Stimulated activated naive B cell treated with anti-CD40 and anti-IgM and Interleukin-4, amounts not matched to agents 10 μg/mL and 1 μg/mL and 100 μg/mL, for 72 hours (primary cell): ENCODE results near the gene CKM.
"Not testable (repeated sequence)": the region's sequence is repeated elsewhere in the genome, so short reads cannot be mapped to it uniquely, and the experiment has no call there.

Experiments used
- ATAC-seq, 2 donors: fragments of 150-1000 bp; cut with Tn5 transposase; replicated peaks; 2 replicates each; pipeline ENCODE4 v1.10.0; 2021; ENCODE audit warnings: moderate library complexity in 1 of 2
- DNase-seq: peaks from one replicate; pipeline ENCODE4 v3.0.0; 2021
- H3K27ac Mint-ChIP-seq: one replicate; pipeline ENCODE4 v1.8.0; 2022; ENCODE audit warnings: mild to moderate bottlenecking, mixed read lengths
- H3K27me3 Mint-ChIP-seq, 2 donors: one replicate each; pipeline ENCODE4 v1.8.0; 2022; ENCODE audit warnings: mixed read lengths in 2 of 2
- H3K36me3 Mint-ChIP-seq, 2 donors: one replicate each; pipeline ENCODE4 v1.8.0; 2022; ENCODE audit warnings: mixed read lengths in 2 of 2, mild to moderate bottlenecking in 1 of 2
- H3K4me1 Mint-ChIP-seq, 2 donors: one replicate each; pipeline ENCODE4 v1.8.0; 2022; ENCODE audit warnings: mixed read lengths in 2 of 2, mild to moderate bottlenecking in 1 of 2
- H3K4me3 Mint-ChIP-seq, 2 donors: one replicate each; pipeline ENCODE4 v1.8.0; 2022; ENCODE audit warnings: mild to moderate bottlenecking in 2 of 2, mixed read lengths in 2 of 2, moderate library complexity in 1 of 2
- H3K9me3 Mint-ChIP-seq, 2 donors: one replicate each; pipeline ENCODE4 v1.8.0; 2022; ENCODE audit warnings: mixed read lengths in 2 of 2, mild to moderate bottlenecking in 1 of 2

Gene CKM

GRCh38 chr19:45321848-45322247 is 827 bp downstream of the CKM start:
- peaks cover 4 to 14% of the 10 kb centered on the region in 2 donors for H3K4me1 Mint-ChIP-seq
- H3K4me3 Mint-ChIP-seq = no peak overlapping the region
- peaks cover 52 to 61% of the 10 kb centered on the region in 2 donors for H3K27me3 Mint-ChIP-seq
- no peak overlapping the region for H3K27ac Mint-ChIP-seq
- H3K9me3 Mint-ChIP-seq = no peaks in the 10 kb centered on the region
- peaks cover 0 to 3% of the 10 kb centered on the region in 2 donors for H3K36me3 Mint-ChIP-seq
- ATAC-seq = no peak
- DNase-seq = no peak

- Mint-ChIP-seq H3K27me3 (peaks cover 55 to 67% of the 10 kb centered on the region in 2 donors), H3K36me3 (peaks cover 0 to 3% of the 10 kb centered on the region in 2 donors), H3K27ac (no peak overlapping the region), H3K4me1 (peaks cover under 1 to 9% of the 10 kb centered on the region in 2 donors), H3K4me3 (no peak overlapping the region), H3K9me3 (no peaks in the 10 kb centered on the region)
- ATAC-seq = no peak
- DNase-seq = no peak
These were observed 1.5 kb downstream of the CKM start for GRCh38 chr19:45320997-45321775.

GRCh38 chr19:45315304-45315703 is 7.4 kb downstream of the CKM start:
- Mint-ChIP-seq H3K36me3 (peaks cover 0 to 3% of the 10 kb centered on the region in 2 donors), H3K27ac (no peak overlapping the region), H3K4me3 (no peak overlapping the region), H3K27me3 (peaks cover 39 to 66% of the 10 kb centered on the region in 2 donors), H3K9me3 (no peaks in the 10 kb centered on the region), H3K4me1 (no peaks in the 10 kb centered on the region)
- ATAC-seq (no peak), DNase-seq (no peak)

- Mint-ChIP-seq H3K27ac (no peak overlapping the region), H3K9me3 (no peaks in the 10 kb centered on the region), H3K4me3 (peak overlapping the region in 1 of 2 donors; percentile 28), H3K4me1 (no peaks in the 10 kb centered on the region), H3K27me3 (peaks cover 39 to 66% of the 10 kb centered on the region in 2 donors), H3K36me3 (peaks cover 0 to 3% of the 10 kb centered on the region in 2 donors)
- ATAC-seq = no peak
- DNase-seq = no peak
These were observed 7.9 kb downstream of the CKM start for GRCh38 chr19:45314708-45315245.

- H3K27ac Mint-ChIP-seq, H3K36me3 Mint-ChIP-seq, H3K9me3 Mint-ChIP-seq, ATAC-seq, H3K4me1 Mint-ChIP-seq, DNase-seq, H3K4me3 Mint-ChIP-seq: not testable (repeated sequence)
- peaks cover 29 to 55% of the 10 kb centered on the region in 2 donors for H3K27me3 Mint-ChIP-seq
These were observed 10.4 kb downstream of the CKM start for GRCh38 chr19:45312285-45312684.

- Mint-ChIP-seq H3K27me3 (peaks cover 24 to 49% of the 10 kb centered on the region in 2 donors), H3K4me1 (peaks cover 0 to 3% of the 10 kb centered on the region in 2 donors), H3K27ac (no peak overlapping the region), H3K36me3 (peaks cover 0 to 2% of the 10 kb centered on the region in 2 donors), H3K4me3 (no peak overlapping the region), H3K9me3 (peaks cover 3% of the 10 kb centered on the region in 2 donors)
- ATAC-seq (no peak), DNase-seq (no peak)
These were observed 11.1 kb downstream of the CKM start for GRCh38 chr19:45311621-45312020.

GRCh38 chr19:45309322-45309721 is 13.4 kb downstream of the CKM start:
- ATAC-seq = not testable (repeated sequence)

GRCh38 chr19:45307361-45307760 is 15.3 kb downstream of the CKM start:
- Mint-ChIP-seq H3K9me3 (peaks cover 7 to 8% of the 10 kb centered on the region in 2 donors), H3K27ac (no peak overlapping the region), H3K36me3 (peaks cover 13 to 15% of the 10 kb centered on the region in 2 donors), H3K4me3 (no peak overlapping the region), H3K4me1 (peaks cover 0 to 14% of the 10 kb centered on the region in 2 donors), H3K27me3 (peaks cover 6 to 18% of the 10 kb centered on the region in 2 donors)
- no peak for ATAC-seq
- no peak for DNase-seq

More at GRCh38 chr19:45309322-45309721, 13.4 kb downstream of the CKM start:
- Mint-ChIP-seq H3K4me1 (peaks cover 0 to 14% of the 10 kb centered on the region in 2 donors), H3K27me3 (peaks cover 10 to 31% of the 10 kb centered on the region in 2 donors)
- not testable (repeated sequence) for H3K9me3 Mint-ChIP-seq, H3K36me3 Mint-ChIP-seq, H3K4me3 Mint-ChIP-seq, DNase-seq, H3K27ac Mint-ChIP-seq

- H3K4me1 Mint-ChIP-seq = peaks cover 0 to 14% of the 10 kb centered on the region in 2 donors
- peaks cover 17% of the 10 kb centered on the region in 2 donors for H3K36me3 Mint-ChIP-seq
- no peak overlapping the region for H3K4me3 Mint-ChIP-seq
- peaks cover 7 to 8% of the 10 kb centered on the region in 2 donors for H3K9me3 Mint-ChIP-seq
- no peak for DNase-seq
- no peak overlapping the region for H3K27ac Mint-ChIP-seq
- no peak for ATAC-seq
- H3K27me3 Mint-ChIP-seq = peaks cover 6 to 12% of the 10 kb centered on the region in 2 donors
These were observed 16.1 kb downstream of the CKM start for GRCh38 chr19:45306518-45307027.

- H3K4me1 Mint-ChIP-seq = peaks cover 0 to 14% of the 10 kb centered on the region in 2 donors
- H3K27me3 Mint-ChIP-seq = peaks cover under 1 to 7% of the 10 kb centered on the region in 2 donors
- peaks cover 17 to 18% of the 10 kb centered on the region in 2 donors for H3K36me3 Mint-ChIP-seq
- peaks cover 7 to 8% of the 10 kb centered on the region in 2 donors for H3K9me3 Mint-ChIP-seq
- no peak overlapping the region for H3K27ac Mint-ChIP-seq
- no peak for ATAC-seq
- DNase-seq = no peak
- H3K4me3 Mint-ChIP-seq = no peak overlapping the region
These were observed 16.6 kb downstream of the CKM start for GRCh38 chr19:45306040-45306439.

GRCh38 chr19:45305421-45305820 is 17.3 kb downstream of the CKM start:
- ATAC-seq (peak in 1 of 2 donors; percentile 26), DNase-seq (no peak)
- H3K27ac Mint-ChIP-seq = no peak overlapping the region
- peaks cover 7 to 8% of the 10 kb centered on the region in 2 donors for H3K9me3 Mint-ChIP-seq
- no peak overlapping the region for H3K4me3 Mint-ChIP-seq
- H3K4me1 Mint-ChIP-seq = peaks cover 0 to 14% of the 10 kb centered on the region in 2 donors
- H3K27me3 Mint-ChIP-seq = peaks cover 0 to 6% of the 10 kb centered on the region in 2 donors
- H3K36me3 Mint-ChIP-seq = peaks cover 22 to 24% of the 10 kb centered on the region in 2 donors

GRCh38 chr19:45305007-45305406 is 17.7 kb downstream of the CKM start:
- peaks cover 24 to 28% of the 10 kb centered on the region in 2 donors for H3K36me3 Mint-ChIP-seq
- H3K27me3 Mint-ChIP-seq = peaks cover 0 to 6% of the 10 kb centered on the region in 2 donors
- H3K4me3 Mint-ChIP-seq = no peak overlapping the region
- H3K27ac Mint-ChIP-seq = no peak overlapping the region
- peaks cover 8 to 9% of the 10 kb centered on the region in 2 donors for H3K9me3 Mint-ChIP-seq
- peak in 1 of 2 donors; percentile 40 for ATAC-seq
- H3K4me1 Mint-ChIP-seq = peaks cover 0 to 15% of the 10 kb centered on the region in 2 donors
- no peak for DNase-seq

- no peak for ATAC-seq
- H3K4me1 Mint-ChIP-seq = peaks cover 0 to 15% of the 10 kb centered on the region in 2 donors
- H3K9me3 Mint-ChIP-seq = peaks cover 8 to 9% of the 10 kb centered on the region in 2 donors
- no peak for DNase-seq
- H3K27me3 Mint-ChIP-seq = peaks cover 0 to 6% of the 10 kb centered on the region in 2 donors
- no peak overlapping the region for H3K4me3 Mint-ChIP-seq
- no peak overlapping the region for H3K27ac Mint-ChIP-seq
- H3K36me3 Mint-ChIP-seq = peaks cover 30 to 35% of the 10 kb centered on the region in 2 donors
These were observed 18.3 kb downstream of the CKM start for GRCh38 chr19:45304141-45304926.
